Epithelial cell of esophagus (primary cell): Measurements from ENCODE around the gene SYNGR4.

Experiments
- DNase-seq: peaks from one replicate; pipeline ENCODE4 v3.0.0; 2010; ENCODE audit warnings: low read depth
- H3K4me3 ChIP-seq: 2 replicates; pipeline ENCODE4 v1.5.1; 2011; ENCODE audit warnings: mild to moderate bottlenecking, low read length, control low read depth
- TF ChIP-seq, protein P1 (sequence below): IDR thresholded peaks from 2 replicates; pipeline ENCODE4 v1.5.1; 2011; ENCODE audit warnings: low read depth, mild to moderate bottlenecking, low read length, control low read depth, inconsistent platforms; ENCODE audit not compliant: insufficient read depth; ENCODE audit errors: missing control alignments

Gene SYNGR4

DNA sequence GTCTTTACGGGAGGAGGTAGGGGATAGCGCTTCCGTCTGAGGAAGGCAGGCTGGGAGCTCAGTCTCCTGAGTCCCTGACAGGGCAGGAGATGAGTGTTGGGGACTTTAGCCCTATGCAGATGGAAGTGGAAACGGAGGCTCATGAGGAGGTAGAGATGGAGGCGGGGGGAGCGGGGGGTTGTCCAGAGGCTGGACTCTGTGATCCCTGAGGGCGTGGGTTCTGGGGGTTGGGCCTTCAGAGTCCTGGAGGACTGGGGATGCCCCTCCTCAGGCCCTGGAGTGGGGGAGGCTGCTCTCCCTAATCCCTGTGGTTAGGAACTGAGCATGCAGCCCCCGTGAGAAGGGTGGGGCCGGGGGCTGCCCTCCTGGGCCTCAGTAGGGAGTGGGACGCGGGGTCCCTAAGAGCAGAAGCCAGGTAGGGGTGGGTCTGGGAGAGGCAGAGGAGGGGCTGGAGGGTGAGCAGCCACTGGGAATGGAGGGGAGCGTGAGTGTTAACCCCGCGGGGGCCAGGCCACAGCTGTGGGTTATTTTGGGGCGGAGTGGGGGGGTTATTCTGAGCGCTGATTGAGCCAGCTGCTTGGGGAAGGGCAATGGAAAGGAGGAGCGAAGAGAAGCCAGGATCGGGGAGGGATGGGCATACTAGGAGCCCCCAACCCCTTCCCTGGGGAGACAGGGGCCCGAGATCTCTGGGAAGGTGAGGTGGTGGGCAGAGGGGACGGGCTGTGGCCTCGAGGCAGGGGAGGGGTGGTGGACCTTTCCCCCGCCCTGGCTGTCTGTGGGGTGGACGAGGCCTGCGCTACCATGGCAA lies 32.1 kb downstream of the SYNGR4 start:
- DNase-seq: no peak
- TF ChIP-seq, protein P1, sequence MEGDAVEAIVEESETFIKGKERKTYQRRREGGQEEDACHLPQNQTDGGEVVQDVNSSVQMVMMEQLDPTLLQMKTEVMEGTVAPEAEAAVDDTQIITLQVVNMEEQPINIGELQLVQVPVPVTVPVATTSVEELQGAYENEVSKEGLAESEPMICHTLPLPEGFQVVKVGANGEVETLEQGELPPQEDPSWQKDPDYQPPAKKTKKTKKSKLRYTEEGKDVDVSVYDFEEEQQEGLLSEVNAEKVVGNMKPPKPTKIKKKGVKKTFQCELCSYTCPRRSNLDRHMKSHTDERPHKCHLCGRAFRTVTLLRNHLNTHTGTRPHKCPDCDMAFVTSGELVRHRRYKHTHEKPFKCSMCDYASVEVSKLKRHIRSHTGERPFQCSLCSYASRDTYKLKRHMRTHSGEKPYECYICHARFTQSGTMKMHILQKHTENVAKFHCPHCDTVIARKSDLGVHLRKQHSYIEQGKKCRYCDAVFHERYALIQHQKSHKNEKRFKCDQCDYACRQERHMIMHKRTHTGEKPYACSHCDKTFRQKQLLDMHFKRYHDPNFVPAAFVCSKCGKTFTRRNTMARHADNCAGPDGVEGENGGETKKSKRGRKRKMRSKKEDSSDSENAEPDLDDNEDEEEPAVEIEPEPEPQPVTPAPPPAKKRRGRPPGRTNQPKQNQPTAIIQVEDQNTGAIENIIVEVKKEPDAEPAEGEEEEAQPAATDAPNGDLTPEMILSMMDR: no peak
- H3K4me3 ChIP-seq: no peak overlapping the region

DNA sequence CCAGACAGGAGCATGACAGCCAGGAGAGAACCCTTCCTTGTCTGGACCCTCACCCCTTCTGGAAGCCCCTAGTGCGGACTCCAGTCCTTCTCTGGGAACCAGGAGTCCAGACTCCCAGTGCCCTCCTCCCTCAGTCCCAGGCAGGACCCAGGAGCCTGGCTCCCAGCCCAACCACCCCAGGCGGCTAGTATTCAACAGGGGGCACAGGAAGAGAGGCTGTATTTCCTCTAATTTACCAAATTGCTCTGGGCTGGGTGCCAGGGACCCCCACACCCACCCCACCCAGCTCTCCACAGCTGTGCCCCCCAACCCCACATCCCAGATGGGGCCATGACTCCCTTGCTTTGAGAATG lies 32.6 kb downstream of the SYNGR4 start:
- H3K4me3 ChIP-seq: no peak overlapping the region
- no peak for DNase-seq
- TF ChIP-seq, protein P1: no peak

DNA sequence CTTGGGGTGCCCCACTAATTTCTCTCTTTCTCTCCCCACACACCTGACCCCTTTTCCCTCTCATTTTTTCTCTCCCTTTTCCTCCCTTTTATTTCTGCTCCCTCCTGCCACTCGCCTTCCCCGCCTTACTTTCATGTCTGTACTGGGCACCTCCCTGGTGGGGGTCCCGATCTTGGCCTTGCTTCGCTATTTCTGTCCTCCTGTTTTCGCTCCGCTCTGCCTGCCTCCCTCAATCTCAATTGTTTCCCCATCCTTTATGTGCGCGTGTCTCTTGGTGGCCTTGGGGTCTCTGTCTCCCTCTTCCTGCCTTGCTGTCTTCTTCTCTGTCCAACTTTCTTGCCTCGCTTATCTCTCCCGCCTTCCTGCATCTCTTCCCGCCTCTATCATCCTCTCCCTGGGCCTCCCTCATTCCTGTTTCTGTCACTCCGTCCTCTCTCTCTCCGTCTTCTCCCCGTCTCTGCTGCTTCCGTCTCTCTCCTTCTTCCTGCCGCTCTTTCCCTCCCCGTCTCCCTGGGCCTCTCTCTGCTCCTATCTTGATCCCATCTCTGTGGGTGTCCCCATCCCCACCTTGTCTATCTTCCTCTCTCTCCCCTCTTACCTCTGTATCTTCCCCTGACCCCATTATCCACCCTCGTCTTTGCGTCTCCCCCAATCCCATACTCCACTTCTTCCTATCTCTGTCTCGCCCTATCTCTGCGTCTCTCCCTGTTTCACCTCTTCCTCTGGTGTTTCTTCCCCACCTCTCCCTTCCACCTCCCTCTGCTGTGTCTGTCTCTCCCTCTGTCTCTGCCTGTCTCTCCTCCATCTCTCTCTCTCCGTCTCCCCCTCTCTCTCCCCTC lies 33.3 kb downstream of the SYNGR4 start:
- no peak for DNase-seq
- TF ChIP-seq, protein P1: no peak
- peak overlapping the region; percentile 60 for H3K4me3 ChIP-seq

DNA sequence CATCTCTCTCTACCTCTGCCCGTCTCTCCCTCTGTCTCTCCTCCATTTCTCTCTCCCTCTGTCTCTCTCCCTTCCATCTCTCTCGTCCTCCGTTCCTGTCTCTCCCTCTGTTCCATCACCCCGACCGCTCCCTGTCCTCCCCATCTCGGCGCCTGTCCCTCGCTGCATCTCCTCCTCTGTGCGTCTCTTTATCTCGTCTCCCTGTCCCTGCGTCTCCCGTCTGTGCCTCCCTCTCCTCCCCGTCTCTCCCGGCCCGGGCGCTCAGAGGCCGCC lies 33.9 kb downstream of the SYNGR4 start:
- TF ChIP-seq, protein P1: no peak
- DNase-seq: no peak
- H3K4me3 ChIP-seq: peak overlapping the region; percentile 60

DNA sequence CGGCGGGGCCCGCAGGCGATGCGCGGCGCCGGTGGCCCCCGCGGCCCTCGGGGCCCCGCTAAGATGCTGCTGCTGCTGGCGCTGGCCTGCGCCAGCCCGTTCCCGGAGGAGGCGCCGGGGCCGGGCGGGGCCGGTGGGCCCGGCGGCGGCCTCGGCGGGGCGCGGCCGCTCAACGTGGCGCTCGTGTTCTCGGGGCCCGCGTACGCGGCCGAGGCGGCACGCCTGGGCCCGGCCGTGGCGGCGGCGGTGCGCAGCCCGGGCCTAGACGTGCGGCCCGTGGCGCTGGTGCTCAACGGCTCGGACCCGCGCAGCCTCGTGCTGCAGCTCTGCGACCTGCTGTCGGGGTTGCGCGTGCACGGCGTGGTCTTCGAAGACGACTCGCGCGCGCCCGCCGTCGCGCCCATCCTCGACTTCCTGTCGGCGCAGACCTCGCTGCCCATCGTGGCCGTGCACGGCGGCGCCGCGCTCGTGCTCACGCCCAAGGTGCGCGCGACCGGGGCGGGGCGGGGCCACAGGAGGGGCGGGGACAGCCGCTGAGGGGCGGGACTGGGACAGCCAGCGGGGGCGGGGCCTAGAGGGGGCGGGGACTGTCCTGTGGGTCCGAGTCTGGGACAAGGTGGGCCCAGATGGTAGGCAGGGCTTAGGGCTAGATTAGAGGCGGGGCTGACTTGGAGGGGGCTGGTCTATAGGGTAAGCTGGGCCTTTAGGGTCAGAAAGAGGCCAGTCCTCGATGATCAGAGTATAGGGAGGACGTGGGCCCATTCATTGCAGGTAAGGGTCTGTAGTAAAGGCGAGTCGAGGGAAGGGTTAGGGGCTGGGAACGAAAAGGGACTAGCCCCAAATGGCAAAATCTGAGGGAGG lies 34.4 kb downstream of the SYNGR4 start:
- peak; percentile 91 for DNase-seq
- peak overlapping the region; percentile 60 for H3K4me3 ChIP-seq
- TF ChIP-seq, protein P1: no peak

DNA sequence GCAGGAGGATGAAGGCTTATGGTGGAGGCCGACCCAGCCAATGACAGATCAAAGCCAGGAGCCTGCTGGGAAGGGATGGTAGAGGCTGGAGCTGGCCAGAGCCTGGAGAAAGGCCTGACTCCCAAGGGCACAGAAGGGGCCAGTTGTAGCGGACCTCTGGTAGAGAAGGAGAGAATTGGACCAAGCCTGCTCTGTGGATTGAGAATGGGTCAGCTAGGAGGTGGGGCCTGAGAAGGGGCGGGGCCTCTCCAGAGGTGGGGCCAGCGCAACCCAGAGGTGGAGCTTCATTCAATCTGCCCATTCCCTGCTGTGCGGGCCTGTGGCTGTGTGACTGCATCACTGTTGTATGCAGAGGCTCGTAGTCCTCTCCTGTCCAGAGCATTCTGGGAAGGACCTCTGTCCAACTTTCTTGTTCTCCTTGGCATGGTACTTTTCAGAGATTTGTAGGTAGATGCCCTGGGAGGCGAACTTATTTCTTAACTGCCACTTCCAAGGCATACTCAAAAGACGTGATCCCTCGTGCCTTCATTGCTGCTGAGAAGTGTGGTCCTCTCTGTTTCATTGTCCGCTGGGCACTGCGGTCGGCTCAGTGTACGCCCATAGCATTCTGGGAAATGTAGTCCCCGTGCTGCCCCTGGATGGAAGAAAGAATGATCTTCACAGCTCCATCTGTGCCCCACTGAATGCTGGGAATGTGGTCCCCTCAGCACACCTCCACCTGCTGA lies 36.0 kb downstream of the SYNGR4 start:
- TF ChIP-seq, protein P1: no peak
- H3K4me3 ChIP-seq: no peak overlapping the region
- DNase-seq: peak; percentile 74
